HCT116 (cell line): ENCODE measurements around the gene IL11RA.

Experiments
- CEBPB ChIP-seq: IDR thresholded peaks from 2 replicates; pipeline ENCODE4 v1.6.1; 2012; ENCODE audit warnings: low read depth
- EGR1 ChIP-seq: IDR thresholded peaks from 2 replicates; pipeline ENCODE4 v1.6.1; 2012; ENCODE audit warnings: low read depth
- EZH2 ChIP-seq: fragments of 200-600 bp; sonication (generic); IDR thresholded peaks from 2 replicates; pipeline ENCODE4 v1.6.1; 2017; ENCODE audit warnings: antibody characterized with exemption, mixed run types
- EZH2phosphoT487 ChIP-seq: fragments of 200-600 bp; IDR thresholded peaks from 2 replicates; pipeline ENCODE4 v1.6.1; 2018; ENCODE audit warnings: antibody characterized with exemption, borderline replicate concordance
- JUND ChIP-seq: IDR thresholded peaks from 2 replicates; pipeline ENCODE4 v1.6.1; 2012
- MAX ChIP-seq: IDR thresholded peaks from 2 replicates; pipeline ENCODE4 v1.6.1; 2012
- POLR2A ChIP-seq: IDR thresholded peaks from 2 replicates; pipeline ENCODE4 v1.7.0; 2011; ENCODE audit warnings: borderline replicate concordance; ENCODE audit not compliant: insufficient read depth, insufficient read length; ENCODE audit errors: extremely low read depth
- POLR2AphosphoS5 ChIP-seq: IDR thresholded peaks from 2 replicates; pipeline ENCODE4 v1.6.1; 2011; ENCODE audit warnings: mild to moderate bottlenecking, low read depth, low read length, moderate library complexity
- RAD21 ChIP-seq: IDR thresholded peaks from 2 replicates; pipeline ENCODE4 v1.6.1; 2012; ENCODE audit warnings: low read depth, mild to moderate bottlenecking
- TCF7L2 ChIP-seq: IDR thresholded peaks from 2 replicates; pipeline ENCODE4 v1.7.0; 2011; ENCODE audit warnings: borderline replicate concordance, inconsistent platforms; ENCODE audit not compliant: insufficient read depth, insufficient read length; ENCODE audit errors: extremely low read depth
- TF ChIP-seq, protein P1 (sequence below), 3 experiments: fragments of 200-600 bp in 1 of 3; sonication (generic) in 1 of 3; IDR thresholded peaks in 2 of 3; conservative IDR thresholded peaks in 1 of 3; 2 replicates each; pipeline ENCODE4 v1.5.1; 2012 to 2017; ENCODE audit warnings: low read depth in 2 of 3, low read length in 2 of 3, antibody characterized with exemption in 1 of 3, borderline replicate concordance in 1 of 3, control low read depth in 1 of 3, mild to moderate bottlenecking in 1 of 3, mixed read lengths in 1 of 3, mixed run types in 1 of 3, moderate library complexity in 1 of 3; ENCODE audit not compliant: insufficient read depth in 1 of 3

DNA sequence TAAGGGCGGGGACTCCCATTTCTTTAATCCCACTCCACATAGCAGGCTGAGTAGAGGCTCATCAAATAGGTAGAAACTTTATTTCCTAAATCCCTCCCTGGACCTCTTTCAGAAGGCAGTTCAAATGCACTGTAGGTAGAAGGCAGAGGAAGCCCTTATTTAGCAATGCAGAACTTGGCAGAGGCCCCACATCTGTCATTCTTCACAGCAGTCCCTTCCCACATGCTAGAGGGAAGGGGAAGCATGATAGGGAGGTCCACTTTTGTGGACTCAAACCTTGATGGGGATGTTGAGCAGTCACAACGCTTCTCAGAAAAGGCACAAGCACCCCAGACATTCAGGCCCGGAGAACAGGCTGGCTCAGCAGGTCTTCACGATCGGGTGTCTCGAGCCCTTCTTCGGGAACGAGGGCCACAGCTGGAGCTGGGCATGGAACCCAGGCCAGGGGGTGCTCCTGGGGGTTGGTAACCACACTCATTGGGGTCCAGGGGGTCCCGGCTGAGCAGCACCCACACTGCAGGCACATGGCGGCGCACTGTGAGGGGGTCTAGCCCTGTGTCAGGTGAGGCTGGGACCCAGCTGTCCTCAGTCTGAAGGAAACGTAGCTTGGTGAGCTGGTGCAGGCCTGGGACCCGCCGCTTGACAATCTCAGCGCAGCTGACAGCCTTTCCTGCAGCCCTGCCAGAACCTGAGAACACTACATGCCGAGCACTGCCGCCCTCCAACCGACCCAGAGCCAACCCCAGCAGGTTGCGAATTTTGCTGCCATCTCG lies 41.4 kb upstream of the IL11RA start:
- TF ChIP-seq MAX (no peak), TCF7L2 (no peak), EZH2 (no peak), POLR2A (no peak), POLR2AphosphoS5 (no peak), EZH2phosphoT487 (no peak), RAD21 (no peak), CEBPB (no peak), EGR1 (no peak), JUND (no peak)
- TF ChIP-seq, protein P1, sequence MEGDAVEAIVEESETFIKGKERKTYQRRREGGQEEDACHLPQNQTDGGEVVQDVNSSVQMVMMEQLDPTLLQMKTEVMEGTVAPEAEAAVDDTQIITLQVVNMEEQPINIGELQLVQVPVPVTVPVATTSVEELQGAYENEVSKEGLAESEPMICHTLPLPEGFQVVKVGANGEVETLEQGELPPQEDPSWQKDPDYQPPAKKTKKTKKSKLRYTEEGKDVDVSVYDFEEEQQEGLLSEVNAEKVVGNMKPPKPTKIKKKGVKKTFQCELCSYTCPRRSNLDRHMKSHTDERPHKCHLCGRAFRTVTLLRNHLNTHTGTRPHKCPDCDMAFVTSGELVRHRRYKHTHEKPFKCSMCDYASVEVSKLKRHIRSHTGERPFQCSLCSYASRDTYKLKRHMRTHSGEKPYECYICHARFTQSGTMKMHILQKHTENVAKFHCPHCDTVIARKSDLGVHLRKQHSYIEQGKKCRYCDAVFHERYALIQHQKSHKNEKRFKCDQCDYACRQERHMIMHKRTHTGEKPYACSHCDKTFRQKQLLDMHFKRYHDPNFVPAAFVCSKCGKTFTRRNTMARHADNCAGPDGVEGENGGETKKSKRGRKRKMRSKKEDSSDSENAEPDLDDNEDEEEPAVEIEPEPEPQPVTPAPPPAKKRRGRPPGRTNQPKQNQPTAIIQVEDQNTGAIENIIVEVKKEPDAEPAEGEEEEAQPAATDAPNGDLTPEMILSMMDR (IDR thresholded peaks at IDR 0.05 in 2 of 3, conservative IDR thresholded peaks at IDR 0.05 in 1 of 3; ENCODE audit: borderline replicate concordance in 1 of 3, insufficient read depth in 1 of 3, low read depth in 2 of 3, low read length in 2 of 3): no peak
